ENCODE measurements around the gene CLEC4M. TPM values are rescaled to one million over a fixed set of nuclear protein-coding genes. Genes with fewer than 3 reads are reported as not detected.

CLEC4M gene
- total RNA-seq, 1 donor from 2014 or later: not detected

GRCh38 chr19:7766535-7766934 is 3.5 kb downstream of the CLEC4M start:
- peaks cover 11% of the 10 kb centered on the region for H3K27me3 ChIP-seq
- Mint-ChIP-seq H3K36me3 (no peaks in the 10 kb centered on the region), H3K4me3 (no peak overlapping the region), H3K27me3 (ENCODE audit: insufficient read depth, low read depth) (peaks cover 10% of the 10 kb centered on the region), H3K9me3 (peaks cover 12% of the 10 kb centered on the region), H3K27ac (no peak overlapping the region), H3K4me1 (no peaks in the 10 kb centered on the region)
- no peak for TF ChIP-seq CTCF (IDR thresholded peaks at IDR 0.05)
- no peak for TF ChIP-seq EZH2 (IDR thresholded peaks at IDR 0.05)
- TF ChIP-seq EZH2phosphoT487 (IDR thresholded peaks at IDR 0.05): no peak
- H4K20me1 ChIP-seq (ENCODE audit: low read depth): no peaks in the 10 kb centered on the region
- no peaks in the 10 kb centered on the region for H3K9me3 ChIP-seq (ENCODE audit: low read depth)
- no peak overlapping the region for H3K4me3 ChIP-seq
- no peak overlapping the region for H3K27ac ChIP-seq
- DNase-seq (ENCODE audit: low spot score): no peak
- H3F3A ChIP-seq (ENCODE audit: low read depth): no peaks in the 10 kb centered on the region
- H3K79me2 ChIP-seq (ENCODE audit: low read depth): no peaks in the 10 kb centered on the region
- no peak overlapping the region for H2AFZ ChIP-seq (replicated peaks)
- no peak overlapping the region for H3K4me2 ChIP-seq
- no peaks in the 10 kb centered on the region for H3K36me3 ChIP-seq
- no peaks in the 10 kb centered on the region for H3K4me1 ChIP-seq
- no peak overlapping the region for H3K9ac ChIP-seq

GRCh38 chr19:7767487-7767886 is 4.4 kb downstream of the CLEC4M start:
- no peaks in the 10 kb centered on the region for H4K20me1 ChIP-seq (ENCODE audit: low read depth)
- H3K9me3 ChIP-seq (ENCODE audit: low read depth): no peaks in the 10 kb centered on the region
- no peak overlapping the region for H2AFZ ChIP-seq (replicated peaks)
- H3K36me3 Mint-ChIP-seq: no peaks in the 10 kb centered on the region
- no peak overlapping the region for H3K27ac Mint-ChIP-seq
- H3K9ac ChIP-seq: no peak overlapping the region
- no peaks in the 10 kb centered on the region for H3K4me1 Mint-ChIP-seq
- H3K4me2 ChIP-seq: no peak overlapping the region
- TF ChIP-seq EZH2 (IDR thresholded peaks at IDR 0.05) (no peak), EZH2phosphoT487 (IDR thresholded peaks at IDR 0.05) (no peak), CTCF (IDR thresholded peaks at IDR 0.05) (no peak)
- H3K9me3 Mint-ChIP-seq: peaks cover 7% of the 10 kb centered on the region
- peaks cover 11% of the 10 kb centered on the region for H3K27me3 ChIP-seq
- no peaks in the 10 kb centered on the region for H3K79me2 ChIP-seq (ENCODE audit: low read depth)
- H3K4me3 ChIP-seq: no peak overlapping the region
- DNase-seq (ENCODE audit: low spot score): no peak
- no peak overlapping the region for H3K4me3 Mint-ChIP-seq
- no peak overlapping the region for H3K27ac ChIP-seq
- H3K36me3 ChIP-seq: no peaks in the 10 kb centered on the region
- H3K4me1 ChIP-seq: no peaks in the 10 kb centered on the region
- no peaks in the 10 kb centered on the region for H3F3A ChIP-seq (ENCODE audit: low read depth)
- peaks cover 8% of the 10 kb centered on the region for H3K27me3 Mint-ChIP-seq (ENCODE audit: insufficient read depth, low read depth)

- Histone ChIP-seq H3K4me3 (no peak overlapping the region), H3K4me2 (no peak overlapping the region), H3F3A (ENCODE audit: low read depth) (no peaks in the 10 kb centered on the region), H3K27ac (no peak overlapping the region), H2AFZ (replicated peaks) (no peak overlapping the region), H3K79me2 (ENCODE audit: low read depth) (no peaks in the 10 kb centered on the region), H3K36me3 (no peaks in the 10 kb centered on the region), H3K27me3 (peaks cover 11% of the 10 kb centered on the region), H3K9me3 (ENCODE audit: low read depth) (no peaks in the 10 kb centered on the region), H3K4me1 (no peaks in the 10 kb centered on the region), H4K20me1 (ENCODE audit: low read depth) (no peaks in the 10 kb centered on the region), H3K9ac (no peak overlapping the region)
- Mint-ChIP-seq H3K27me3 (ENCODE audit: insufficient read depth, low read depth) (peaks cover 5% of the 10 kb centered on the region), H3K4me3 (no peak overlapping the region), H3K36me3 (no peaks in the 10 kb centered on the region), H3K27ac (no peak overlapping the region), H3K9me3 (peaks cover 6% of the 10 kb centered on the region), H3K4me1 (peaks cover 4% of the 10 kb centered on the region)
- TF ChIP-seq EZH2phosphoT487 (IDR thresholded peaks at IDR 0.05): no peak
- TF ChIP-seq CTCF (IDR thresholded peaks at IDR 0.05): no peak
- no peak for TF ChIP-seq EZH2 (IDR thresholded peaks at IDR 0.05)
- DNase-seq (ENCODE audit: low spot score): no peak
Observed at GRCh38 chr19:7769171-7769570, 6.1 kb downstream of the CLEC4M start.

Data from neural progenitor cell (in vitro differentiated cells).